Activated CD8-positive, alpha-beta memory T cell treated with anti-CD3 and anti-CD28 coated beads for 4 hours (primary cell): ENCODE data around the gene ERVV-1.
A peak's percentile ranks its signal among the peaks of the same experiment; 100 is the strongest.
"Not testable (repeated sequence)": the region's sequence is repeated elsewhere in the genome, so short reads cannot be mapped to it uniquely, and the experiment has no call there.

Experiments
- DNase-seq, 2 donors: peaks; one replicate each; pipeline ENCODE4 v3.0.0-alpha.2; 2020; ENCODE audit warnings: low read depth in 2 of 2

Gene ERVV-1, protein sequence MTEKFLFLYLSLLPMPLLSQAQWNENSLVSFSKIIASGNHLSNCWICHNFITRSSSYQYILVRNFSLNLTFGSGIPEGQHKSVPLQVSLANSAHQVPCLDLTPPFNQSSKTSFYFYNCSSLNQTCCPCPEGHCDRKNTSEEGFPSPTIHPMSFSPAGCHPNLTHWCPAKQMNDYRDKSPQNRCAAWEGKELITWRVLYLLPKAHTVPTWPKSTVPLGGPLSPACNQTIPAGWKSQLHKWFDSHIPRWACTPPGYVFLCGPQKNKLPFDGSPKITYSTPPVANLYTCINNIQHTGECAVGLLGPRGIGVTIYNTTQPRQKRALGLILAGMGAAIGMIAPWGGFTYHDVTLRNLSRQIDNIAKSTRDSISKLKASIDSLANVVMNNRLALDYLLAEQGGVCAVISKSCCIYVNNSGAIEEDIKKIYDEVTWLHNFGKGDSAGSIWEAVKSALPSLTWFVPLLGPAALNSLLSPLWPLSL

DNA sequence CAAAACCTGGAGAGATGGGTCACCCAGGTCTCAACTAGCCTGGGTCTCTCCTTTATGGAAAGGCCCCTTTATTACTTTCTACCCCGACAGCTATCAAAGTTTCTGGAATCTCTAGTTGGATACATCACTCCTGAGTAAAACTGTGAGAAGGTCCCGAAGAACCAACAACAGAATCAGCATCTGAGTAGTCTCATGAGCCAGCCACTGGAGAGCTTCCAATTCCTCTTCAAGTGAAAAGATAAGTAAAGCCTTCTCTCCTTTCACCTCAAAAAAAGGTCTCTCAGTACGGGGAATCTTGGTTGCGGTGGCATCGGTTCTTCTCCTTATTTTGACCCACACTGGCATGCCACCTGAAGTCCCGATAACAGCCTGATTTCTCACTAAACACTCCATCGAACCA is at the start of gene ERVV-1:
TSS of gene ERVV-1 (plus strand) at position 301 of the 400 bp plus-strand sequence. CDS start 170 bp downstream, outside the sequence.
- no peak for DNase-seq

DNA sequence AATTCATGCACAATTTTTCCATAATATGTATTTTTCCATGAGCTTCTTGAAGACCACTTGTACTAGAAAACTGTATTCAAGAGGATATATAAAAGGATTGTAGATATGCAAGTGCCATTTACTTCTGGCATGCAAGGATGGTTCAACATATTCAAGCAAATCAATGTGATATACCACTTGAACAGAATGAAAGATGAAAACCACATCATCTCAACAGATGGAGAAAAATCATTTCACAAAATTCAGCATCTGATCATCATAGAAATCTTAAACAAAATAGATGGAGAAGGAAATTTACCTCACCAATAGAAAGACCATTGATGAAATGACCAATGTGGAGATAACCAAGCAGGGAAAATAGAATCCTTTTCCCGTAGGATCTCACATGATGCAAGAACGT is 45.9 kb upstream of the ERVV-1 start:
- DNase-seq = no peak

DNA sequence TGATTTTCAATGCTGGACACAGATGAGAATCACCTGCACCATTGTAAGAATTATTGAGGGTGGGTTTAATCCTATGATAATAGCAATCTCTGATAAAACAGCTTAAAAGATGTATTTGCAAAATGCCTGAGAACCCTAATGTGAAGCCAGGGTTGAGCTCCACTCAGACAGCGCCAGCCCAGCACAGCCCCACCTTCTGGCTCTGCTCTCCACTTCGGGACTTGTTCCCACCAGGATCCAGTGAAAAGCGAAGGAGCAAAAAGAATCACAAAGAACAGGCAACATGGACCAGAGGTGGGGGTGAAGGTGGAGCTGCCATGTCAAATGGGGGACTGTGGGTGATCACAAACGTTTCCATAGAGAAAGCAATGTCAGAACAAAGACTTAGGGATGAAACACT is 32.4 kb upstream of the ERVV-1 start:
- DNase-seq = no peak

DNA sequence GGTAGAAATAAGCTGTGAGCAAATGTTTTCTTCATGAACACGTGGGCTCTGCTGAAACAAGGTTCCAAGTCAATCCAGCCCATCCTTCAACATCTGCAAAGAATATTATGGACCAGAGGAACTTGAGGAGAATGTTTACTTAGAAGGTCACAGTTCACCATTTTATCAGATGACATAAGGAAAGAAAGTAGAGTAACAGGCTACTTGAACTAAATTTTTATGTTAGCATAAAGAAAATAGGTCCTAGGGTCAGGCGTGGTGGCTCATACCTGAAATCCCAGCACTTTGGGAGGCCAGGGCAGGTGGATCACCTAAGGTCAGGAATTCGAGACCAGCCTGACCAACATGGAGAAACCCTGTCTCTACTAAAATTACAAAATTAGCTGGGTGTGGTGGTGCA is 30.6 kb upstream of the ERVV-1 start:
- not testable (repeated sequence) for DNase-seq

DNA sequence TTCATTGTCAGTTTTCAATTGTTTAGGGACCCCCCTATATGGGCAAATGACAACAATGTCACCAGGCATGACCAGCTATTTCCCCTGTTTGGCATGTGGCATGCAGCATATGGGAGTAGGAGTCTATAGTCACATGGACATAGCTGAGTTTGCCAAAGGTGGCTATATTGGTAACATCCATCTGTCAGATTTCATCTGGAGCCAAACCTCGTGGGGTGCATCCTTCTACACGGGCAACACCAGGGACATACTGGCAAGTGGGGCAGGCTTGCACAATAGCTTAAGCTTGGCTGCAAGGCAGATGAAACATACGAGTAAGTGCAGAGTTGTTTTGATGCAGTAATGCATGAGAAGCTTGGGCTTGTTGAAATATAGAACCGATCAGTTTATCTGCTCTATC is 26.5 kb upstream of the ERVV-1 start:
- no peak for DNase-seq

DNA sequence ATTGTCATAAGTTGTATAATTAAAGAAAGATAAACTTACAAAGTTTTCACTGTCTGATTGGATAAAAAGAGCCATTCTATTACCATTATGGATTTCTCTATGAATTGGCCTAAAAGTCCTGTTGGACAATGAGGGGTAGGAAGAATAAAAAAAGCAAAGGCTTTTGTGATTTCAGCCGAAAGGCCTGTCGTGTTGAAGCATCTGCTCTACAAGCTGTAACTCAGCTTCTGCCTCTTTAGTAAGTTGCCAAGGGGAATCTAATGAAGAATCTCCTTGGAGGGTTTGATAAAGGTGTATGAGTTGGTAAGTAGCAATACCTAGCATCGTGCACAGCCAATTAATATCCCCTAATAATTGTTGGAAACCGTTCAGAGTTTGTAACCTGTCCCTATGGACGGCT is 25.2 kb upstream of the ERVV-1 start:
- no peak for DNase-seq

DNA sequence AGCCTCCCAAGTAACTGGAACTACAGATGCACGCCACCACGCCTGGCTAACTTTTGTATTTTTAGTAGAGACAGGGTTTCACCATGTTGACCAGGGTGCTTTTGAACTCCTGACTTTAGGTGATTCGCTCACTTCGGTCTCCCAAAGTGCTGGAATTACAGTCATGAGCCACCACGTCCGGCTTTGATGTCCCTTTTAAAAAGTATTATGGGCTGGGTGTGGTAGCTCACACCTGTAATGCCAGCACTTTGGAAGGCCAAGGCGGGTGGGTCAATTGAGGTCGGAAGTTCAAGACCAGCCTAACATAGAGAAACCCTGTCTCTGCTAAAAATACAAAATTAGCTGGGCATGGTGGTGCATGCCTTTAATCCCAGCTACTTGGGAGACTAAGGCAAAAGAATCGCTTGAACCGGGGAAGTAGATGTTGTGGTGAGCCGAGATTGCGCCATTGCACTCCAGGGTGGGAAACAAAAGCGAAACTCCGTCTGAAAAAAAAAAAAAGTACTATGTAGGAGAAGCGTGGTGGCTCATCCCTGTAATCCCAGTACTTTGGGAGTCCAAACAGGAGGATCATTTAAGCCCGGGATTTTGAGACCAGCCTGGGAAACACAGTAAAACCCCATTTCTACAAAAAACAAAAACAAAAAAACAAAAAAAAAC is 22.8 kb upstream of the ERVV-1 start:
- DNase-seq = no peak

DNA sequence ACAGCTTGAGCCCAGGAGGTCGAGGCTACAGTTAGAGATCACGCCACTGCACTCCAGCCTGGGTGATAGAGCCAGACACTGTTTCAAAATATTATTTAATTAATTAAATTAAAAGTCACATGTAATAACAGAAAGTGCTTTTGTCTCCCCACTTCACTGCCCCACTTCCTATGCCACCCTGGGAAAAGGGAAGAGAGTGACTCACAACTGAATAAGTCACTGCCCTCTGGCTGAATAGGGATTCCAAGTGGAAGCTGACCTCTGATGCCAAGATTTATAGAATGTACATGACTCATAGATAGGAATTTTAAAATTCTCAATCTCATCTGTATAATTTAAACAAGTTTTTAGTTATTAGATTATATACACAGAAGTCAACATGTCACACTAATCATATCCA is 22.2 kb upstream of the ERVV-1 start:
- DNase-seq = no peak

DNA sequence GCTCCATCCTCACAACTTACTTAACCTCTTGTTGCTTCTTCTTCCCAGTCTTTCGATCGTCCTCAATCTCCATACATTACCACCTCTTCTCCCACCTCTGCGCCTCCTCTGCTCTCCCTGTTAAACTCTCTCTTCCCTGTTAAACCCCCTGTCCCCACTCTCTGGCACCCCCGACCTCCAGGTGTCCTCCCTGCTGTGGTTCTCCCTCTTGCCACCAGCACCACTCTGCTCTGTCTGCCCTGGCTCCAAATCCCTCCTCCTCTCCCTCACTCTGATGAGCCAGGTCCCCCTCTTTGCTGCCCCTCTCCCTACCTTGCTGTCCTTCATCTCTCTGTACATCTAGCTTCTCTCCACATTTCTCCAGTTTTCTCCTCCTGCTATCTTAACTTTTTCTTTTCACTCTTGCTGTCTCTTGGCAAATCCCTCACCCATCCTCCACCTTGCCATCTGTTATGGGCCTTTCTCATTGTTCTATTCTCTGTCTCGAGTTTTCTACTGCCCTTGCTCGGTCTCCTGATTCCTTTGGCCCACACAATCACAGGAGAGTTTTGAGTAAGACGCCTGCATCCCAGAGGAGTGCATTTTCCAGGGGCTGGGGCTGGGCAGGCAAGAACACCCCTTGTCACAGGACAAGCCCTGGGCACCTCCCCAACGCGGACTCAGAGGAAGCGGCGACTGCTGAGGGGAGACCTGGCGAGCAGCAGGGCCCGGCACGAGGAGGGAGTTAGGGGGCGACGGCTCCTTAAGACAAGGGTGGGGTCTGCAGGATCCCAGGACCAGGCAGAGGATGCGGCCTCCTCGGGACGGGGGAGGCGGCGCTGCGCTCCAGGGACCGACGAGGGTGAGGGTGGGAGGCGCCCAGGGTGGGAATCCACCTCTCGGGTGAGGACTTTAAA is 21.4 kb upstream of the ERVV-1 start:
- DNase-seq = no peak

DNA sequence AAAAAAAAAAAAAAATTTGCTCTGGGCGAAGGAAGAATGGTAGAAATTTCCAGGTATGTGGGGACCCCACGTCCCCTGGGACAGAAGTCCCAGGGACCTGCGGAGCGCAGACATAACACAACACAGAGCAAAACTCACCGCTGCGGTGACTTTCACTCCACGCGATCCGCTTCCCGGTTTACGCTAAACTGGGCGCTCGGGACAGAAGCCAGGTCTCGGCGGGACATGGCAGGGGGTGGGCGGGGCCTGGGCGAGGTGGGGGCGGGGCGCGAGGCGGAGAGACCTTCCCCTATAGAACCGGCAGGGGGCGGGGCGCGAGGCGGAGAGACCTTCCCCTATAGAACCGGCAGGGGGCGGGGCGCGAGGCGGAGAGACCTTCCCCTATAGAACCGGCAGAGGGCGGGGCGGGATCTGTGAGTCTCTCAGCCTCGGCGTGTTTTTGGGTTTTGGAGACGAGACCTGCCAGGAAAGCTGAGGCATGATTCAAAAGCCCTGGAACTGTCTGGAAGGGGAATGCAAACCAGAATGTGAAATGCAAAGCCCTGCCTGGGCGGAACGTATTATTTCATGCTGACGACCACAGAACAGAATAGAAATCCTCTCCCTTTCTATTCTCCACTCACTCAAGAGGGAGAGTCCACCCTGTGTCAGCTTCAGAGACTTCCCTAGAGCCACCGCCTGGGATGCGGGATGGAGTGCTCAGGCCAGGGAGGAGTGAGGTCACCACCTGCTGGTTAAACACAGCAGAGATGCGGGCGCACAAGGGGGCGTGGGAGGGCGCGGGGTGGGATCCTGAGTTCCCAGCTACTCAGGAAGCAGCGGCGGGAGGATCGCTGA is 20.2 kb upstream of the ERVV-1 start:
- DNase-seq = peak; percentile 49 to 58

DNA sequence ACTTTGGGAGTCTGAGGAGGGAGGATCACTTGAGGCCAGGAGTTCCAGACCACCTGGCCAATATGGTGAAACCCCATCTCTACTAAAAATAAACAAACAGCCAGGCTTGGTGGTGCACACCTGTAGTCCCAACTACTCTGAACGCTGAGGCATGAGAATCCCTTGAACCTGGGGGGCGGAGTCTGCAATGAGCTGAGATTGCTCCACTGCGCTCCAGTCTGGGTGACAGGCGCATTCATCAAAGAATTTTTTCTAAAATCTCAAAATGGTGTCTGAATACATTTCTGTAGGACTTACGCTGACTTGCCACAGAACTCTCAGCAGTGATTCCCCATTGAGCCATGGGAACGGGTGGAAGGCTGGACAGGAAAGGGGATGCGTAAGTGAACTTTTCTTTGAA is 18.0 kb upstream of the ERVV-1 start:
- DNase-seq = no peak

DNA sequence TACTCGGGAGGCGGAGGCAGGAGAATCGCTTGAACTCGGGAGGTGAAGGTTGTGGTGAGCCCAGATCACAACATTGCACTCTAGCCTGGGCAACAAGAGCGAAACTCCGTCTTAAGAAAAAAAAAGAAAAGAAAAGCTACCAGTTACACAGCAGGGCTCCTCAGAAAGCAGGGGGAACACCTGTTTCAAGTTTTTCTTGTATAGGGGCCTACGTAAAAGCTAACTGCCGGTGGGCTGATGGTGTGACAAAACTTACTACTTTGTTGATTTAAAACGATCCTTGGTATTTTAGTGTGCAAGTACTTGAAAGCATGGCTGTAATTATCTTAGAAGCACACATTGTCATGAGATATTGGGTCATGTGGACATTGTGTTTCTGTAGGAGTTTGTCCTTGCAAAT is 15.7 kb upstream of the ERVV-1 start:
- DNase-seq = no peak

DNA sequence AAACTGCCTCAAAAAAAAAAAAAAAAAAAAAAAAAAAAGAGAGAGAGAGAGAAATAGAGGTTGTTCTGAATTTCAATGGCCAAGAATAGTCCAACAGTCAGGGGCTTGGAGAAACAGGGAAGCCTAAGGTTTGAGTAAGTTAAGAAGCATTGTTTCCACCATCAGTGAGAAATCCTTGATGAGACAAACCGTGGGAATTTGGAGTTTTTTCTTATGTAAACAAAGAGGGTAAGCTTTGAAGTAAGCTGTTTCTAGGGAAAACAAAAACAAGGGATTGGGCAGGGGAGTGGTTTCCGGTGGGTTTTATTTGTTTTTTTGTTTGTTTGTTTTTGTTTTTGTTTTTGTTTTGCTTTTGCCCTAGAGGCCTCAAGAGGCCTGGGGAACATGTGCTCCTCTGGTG is 11.2 kb upstream of the ERVV-1 start:
- DNase-seq = no peak

DNA sequence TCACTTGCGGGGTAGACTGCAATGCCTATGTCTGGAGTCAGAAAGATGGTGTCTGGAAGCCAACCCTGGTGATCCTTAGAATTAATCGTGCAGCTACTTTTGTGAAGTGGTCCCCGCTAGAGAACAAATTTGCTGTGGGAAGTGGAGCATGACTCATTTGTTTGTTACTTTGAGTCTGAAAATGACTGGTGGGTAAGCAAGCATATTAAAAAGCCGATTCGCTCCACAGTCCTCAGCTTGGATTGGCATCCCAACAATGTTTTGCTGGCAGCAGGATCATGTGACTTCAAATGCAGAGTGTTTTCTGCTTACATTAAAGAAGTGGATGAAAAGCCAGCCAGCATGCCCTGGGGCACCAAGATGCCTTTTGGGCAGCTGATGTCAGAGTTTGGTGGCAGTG is 9.5 kb upstream of the ERVV-1 start:
- no peak for DNase-seq

DNA sequence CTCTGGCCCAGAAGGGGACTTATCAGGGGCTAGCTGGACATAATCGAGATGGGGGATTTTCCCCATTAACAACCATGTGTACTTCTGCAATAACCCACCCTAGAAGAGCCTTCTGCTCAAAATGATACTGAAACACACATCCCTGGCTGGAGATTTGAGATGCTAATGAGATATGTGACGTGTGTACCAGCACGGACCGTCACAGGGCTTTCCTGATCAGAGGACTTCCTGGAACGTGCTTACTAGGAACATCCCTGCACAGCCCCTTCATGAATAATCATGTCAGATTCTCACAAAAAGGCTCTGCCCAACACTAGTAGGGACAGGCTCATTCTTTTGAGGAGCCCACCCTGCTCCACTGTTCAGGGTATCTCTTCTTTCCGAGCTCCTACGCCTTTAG is 6.5 kb upstream of the ERVV-1 start:
- DNase-seq = no peak

DNA sequence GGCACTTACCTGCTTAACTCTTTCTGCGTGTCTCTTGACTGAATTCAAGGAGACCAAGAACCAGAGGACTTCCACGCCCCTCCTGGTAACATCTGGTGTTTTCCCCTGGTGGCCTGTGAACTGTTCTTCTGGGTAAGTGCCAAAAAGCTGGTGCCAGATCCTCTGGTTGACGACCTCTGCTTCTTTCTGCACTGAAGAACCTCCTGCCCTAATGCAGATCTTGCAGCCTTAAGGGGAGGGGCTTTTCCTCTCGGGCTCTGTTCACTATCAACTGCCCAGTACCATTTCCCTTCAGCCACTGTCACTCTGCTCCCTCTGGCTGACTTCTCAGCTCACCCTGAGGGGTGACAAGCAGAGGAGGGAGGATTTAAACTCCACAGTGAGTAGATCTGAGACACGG is 6.1 kb upstream of the ERVV-1 start:
- DNase-seq = no peak

DNA sequence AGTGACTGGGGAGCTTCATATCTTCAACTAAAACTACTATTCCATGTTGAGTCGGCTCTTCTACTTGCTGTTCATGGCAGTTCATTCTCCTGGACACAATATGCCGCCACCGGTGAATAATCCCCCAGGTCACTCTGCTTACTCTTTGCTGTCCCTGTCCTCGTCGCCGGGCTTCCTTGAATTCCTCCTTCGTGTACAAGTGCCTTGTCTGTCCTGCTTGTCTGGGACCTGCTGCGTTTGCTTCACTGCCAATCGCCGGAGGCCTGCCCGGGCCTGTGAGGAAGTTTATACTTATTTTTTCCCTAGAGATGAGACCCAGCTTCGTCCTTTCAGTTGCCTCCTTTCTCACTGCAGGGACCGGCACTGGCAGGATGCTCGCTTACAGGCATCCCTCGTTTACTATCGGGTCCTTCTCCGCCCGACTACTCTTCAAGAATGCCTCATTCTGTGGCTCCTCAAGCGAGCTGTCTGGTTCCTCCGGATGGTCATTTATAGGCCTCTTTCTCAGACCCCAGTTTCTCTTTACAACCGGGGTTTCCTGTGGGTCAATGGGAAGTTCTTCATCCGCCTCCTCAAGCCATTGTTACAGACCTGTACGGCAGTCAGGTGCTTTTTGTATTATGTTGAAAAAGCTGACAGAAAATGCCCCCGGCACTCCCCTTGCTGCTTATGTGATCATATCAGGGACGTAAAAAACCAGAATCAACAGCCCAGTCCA is 5.5 kb upstream of the ERVV-1 start:
- DNase-seq = no peak

DNA sequence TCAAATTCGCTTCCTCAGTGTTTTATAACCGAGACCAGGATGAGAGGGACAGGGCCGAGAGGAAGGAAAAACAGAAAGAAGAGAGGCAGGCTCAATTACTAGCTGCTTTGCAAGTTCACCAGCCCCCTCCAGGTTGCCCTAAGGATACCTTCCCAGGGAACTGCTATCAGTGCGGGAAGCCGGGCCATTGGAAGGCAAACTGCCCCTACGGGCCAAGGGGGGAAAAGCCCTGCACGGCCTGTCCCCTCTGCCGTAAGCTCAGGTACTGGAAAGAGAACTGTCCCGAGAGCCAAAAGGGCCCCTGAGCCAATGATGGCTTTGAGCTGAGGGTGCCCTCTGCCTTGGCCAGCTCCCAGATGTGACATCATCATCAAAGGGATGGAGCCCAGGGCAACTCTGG is 3.2 kb upstream of the ERVV-1 start:
- DNase-seq = no peak

DNA sequence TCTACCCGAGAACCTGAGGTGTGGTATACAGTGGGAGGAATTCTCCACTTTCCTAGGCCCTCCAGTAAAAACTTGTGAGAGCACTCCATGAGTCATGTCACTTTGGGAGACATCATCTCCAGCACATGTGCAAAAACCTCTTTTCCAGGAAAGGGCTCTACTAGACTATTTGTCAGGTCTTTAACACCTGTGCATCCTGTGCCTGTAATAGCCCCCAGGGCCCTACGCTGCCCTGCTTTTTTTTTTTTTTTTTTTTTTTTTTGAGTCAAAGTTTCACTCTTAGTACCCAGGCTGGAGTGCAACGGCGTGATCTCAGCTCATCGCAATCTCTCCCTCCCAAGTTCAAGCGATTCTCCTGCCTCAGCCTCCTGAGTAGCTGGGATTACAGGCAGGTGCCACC is 1.7 kb upstream of the ERVV-1 start:
- no peak for DNase-seq

DNA sequence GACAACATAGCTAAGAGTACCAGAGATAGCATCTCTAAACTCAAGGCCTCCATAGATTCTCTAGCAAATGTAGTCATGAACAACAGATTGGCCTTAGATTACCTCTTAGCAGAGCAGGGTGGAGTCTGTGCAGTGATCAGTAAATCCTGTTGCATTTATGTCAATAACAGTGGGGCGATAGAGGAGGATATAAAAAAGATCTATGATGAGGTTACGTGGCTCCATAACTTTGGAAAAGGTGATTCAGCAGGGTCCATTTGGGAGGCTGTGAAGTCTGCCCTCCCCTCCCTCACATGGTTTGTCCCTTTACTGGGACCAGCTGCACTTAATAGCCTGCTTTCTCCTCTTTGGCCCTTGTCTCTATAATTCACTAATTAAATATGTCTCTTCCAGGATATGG is 1.4 kb downstream of the ERVV-1 start:
- DNase-seq = no peak

DNA sequence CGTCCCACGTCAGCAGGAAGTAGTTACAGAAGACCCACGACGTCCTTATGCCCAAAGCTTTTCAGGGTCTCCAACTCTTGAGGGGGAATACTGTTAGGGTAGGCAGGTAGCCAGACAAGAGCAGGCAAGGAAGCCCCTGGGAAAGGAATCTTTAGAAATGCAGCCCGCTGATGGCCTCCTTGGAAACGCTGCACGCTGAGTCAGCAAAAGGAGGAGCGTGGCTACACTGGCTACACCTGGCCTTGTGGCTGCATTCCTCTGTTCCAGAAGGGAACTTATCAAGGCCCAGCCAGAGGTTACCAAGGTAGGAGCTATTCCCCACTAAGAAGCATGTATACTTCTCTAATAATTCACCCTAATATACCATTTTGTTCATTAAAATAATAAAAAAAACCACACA is 2.0 kb downstream of the ERVV-1 start:
- no peak for DNase-seq
